Tibial nerve (tissue), 4 donors: ENCODE results near the gene TRPV4. TPM values are rescaled to one million over a fixed set of nuclear protein-coding genes. Genes with fewer than 3 reads are reported as not detected.

Experiments used
- DNase-seq, 2 donors: peaks; one replicate each; pipeline ENCODE4 v3.0.0-alpha.2; 2019; ENCODE audit warnings: low spot score in 2 of 2
- H3K27ac ChIP-seq, 4 donors: fragments of 200-600 bp; sonication (generic) in 3 of 4; one replicate each; pipeline ENCODE4 v1.5.1; 2017 to 2019; ENCODE audit warnings: mild to moderate bottlenecking in 1 of 4
- H3K27me3 ChIP-seq, 2 donors: fragments of 200-600 bp; sonication (generic) in 1 of 2; one replicate each; pipeline versions ENCODE4 v1.5.1 to v1.6.0; 2017 to 2019
- H3K36me3 ChIP-seq, 3 donors: fragments of 200-600 bp; sonication (generic); one replicate each; pipeline ENCODE4 v1.5.1; 2018 to 2019
- H3K4me1 ChIP-seq, 4 donors: fragments of 200-600 bp; sonication (generic) in 3 of 4; one replicate each; pipeline ENCODE4 v1.5.1; 2017 to 2019
- H3K4me3 ChIP-seq, 4 donors: fragments of 200-600 bp; sonication (generic) in 3 of 4; one replicate each; pipeline ENCODE4 v1.5.1; 2017 to 2019; ENCODE audit warnings: mild to moderate bottlenecking in 1 of 4, moderate library complexity in 1 of 4
- H3K9me3 ChIP-seq, 4 donors: fragments of 200-600 bp; sonication (generic) in 3 of 4; one replicate each; pipeline ENCODE4 v1.5.1; 2017 to 2019
- EP300 ChIP-seq, 2 donors: sonication (generic); formaldehyde crosslinking; IDR thresholded peaks; one replicate each; pipeline ENCODE4 v1.6.1; 2017; ENCODE audit warnings: antibody characterized with exemption in 2 of 2, mild to moderate bottlenecking in 1 of 2
- POLR2A ChIP-seq, 2 donors: fragments of 450-650 bp; IDR thresholded peaks; one replicate each; pipeline ENCODE4 v1.6.1; 2017; ENCODE audit warnings: antibody characterized with exemption in 2 of 2, mild to moderate bottlenecking in 2 of 2, moderate library complexity in 2 of 2
- WGBS, 2 donors: methylation state at CpG; one replicate each; pipeline ENCODE4 v1.1.5; 2018; 5-methylcytosine and 5-hydroxymethylcytosine counted together
- total RNA-seq, 4 donors: library from RNA; depleted of rRNA; stranded (reverse); fragments of >200 nt; gene quantifications; one replicate each; pipeline ENCODE4 v1.1.0, GENCODE V29; 2016
- TF ChIP-seq, protein P1 (sequence below), 5 experiments: fragments of 200-600 bp in 3 of 5; fragments of 450-650 bp in 2 of 5; sonication (generic) in 3 of 5; IDR thresholded peaks; one replicate each; pipeline ENCODE4 v1.5.1; 2016 to 2019; ENCODE audit warnings: antibody characterized with exemption in 5 of 5, mild to moderate bottlenecking in 3 of 5, moderate library complexity in 2 of 5

Gene TRPV4
- total RNA-seq, 4 donors from 2014 or later: 0.42 to 3.0 (median 1.4) TPM

DNA sequence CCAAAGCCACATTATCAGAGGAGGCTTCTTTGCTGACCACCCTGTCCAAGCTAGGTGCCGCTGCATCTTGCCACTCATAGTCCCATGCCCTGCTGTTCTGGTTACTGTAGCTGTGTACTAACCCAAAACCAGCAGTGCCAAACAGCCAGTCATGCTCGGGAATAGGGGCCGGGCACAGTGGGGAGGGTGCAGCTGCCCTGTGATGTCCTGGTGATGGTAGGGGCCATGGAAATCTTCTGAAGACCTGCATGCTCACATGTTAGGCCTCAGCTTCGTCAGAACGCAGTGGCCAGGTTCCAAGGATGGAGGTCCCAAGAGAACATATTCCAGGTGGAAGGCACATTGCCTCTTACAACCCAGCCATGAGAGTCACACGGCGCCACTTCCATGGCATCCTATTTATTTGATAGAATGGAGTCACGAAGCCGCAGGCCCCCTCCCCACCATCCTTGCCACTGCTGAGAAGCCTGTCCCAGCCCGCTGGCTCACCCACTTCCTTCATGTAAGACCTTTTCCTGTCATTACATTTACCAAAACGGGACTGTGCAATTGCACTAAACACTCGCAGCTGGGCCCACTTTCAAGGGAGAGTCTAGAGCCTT is 71.0 kb downstream of the TRPV4 start:
- Histone ChIP-seq H3K36me3 (peaks cover 0 to 4% (median 0%) of the 10 kb centered on the region in 3 donors), H3K9me3 (peaks cover 0 to 14% (median 0%) of the 10 kb centered on the region in 4 donors), H3K4me1 (peaks cover 0 to 28% (median 4%) of the 10 kb centered on the region in 4 donors), H3K27me3 (peaks cover 0 to 4% of the 10 kb centered on the region in 2 donors), H3K27ac (no peak overlapping the region), H3K4me3 (no peak overlapping the region)
- TF ChIP-seq EP300 (IDR thresholded peaks at IDR 0.05) (no peak), POLR2A (IDR thresholded peaks at IDR 0.05) (no peak)
- TF ChIP-seq, protein P1, sequence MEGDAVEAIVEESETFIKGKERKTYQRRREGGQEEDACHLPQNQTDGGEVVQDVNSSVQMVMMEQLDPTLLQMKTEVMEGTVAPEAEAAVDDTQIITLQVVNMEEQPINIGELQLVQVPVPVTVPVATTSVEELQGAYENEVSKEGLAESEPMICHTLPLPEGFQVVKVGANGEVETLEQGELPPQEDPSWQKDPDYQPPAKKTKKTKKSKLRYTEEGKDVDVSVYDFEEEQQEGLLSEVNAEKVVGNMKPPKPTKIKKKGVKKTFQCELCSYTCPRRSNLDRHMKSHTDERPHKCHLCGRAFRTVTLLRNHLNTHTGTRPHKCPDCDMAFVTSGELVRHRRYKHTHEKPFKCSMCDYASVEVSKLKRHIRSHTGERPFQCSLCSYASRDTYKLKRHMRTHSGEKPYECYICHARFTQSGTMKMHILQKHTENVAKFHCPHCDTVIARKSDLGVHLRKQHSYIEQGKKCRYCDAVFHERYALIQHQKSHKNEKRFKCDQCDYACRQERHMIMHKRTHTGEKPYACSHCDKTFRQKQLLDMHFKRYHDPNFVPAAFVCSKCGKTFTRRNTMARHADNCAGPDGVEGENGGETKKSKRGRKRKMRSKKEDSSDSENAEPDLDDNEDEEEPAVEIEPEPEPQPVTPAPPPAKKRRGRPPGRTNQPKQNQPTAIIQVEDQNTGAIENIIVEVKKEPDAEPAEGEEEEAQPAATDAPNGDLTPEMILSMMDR (IDR thresholded peaks at IDR 0.05): no peak
- 76 to 87% methylated on average over 12 of the region's 12 CpGs for WGBS, 2 donors
- no peak for DNase-seq

DNA sequence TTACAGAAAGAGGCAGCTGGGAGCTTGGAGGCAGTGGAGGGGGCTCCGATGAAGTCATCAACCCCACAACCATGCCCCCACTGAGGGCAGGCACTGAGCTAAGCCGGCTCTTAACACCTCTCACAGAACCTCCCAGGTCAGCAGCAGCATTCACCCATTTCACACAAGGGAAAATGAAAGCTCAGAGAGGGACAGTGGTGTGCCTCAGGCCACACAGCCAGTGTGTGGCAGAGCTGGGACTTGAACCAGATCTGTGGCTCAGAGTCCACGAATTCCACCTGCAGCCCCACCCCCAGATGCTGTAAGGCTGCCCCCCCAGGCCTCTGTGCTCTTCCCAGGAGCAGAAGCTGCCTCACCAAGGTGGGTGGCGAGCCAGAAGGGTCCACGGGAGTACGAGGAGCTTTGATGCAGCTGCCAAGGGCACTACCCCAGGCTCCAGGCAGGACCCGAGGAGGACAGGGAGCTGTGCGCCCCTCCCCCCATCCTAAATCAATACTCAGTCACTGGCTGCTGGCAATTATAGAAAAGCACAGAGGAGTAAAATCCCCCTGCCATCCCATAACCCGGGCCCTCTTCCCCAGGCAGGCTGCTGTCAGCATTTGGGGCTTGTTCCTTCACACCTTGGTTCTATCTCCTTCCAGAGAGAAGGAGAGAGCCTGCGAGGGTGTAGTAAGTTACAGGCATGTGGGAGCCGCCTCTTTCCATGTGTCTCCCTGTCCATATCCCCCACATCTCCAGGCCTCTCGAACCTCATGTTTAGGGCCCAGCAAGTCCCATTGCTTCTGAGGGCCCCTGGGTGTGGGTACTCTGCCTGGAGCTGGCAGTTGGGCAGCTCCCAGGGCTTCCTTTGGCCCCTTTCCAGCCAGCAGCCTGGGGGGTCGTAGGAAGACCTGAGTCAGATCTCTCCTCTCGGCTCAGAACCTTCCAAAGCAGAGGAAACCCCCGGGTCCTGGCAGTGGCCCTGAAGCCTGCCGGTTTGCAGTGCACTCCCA is 72.0 kb downstream of the TRPV4 start:
- Histone ChIP-seq H3K9me3 (peaks cover 0 to 23% (median 0%) of the 10 kb centered on the region in 4 donors), H3K27ac (no peak overlapping the region), H3K4me3 (no peak overlapping the region), H3K36me3 (peaks cover 0 to 4% (median 0%) of the 10 kb centered on the region in 3 donors), H3K27me3 (peaks cover 0 to 4% of the 10 kb centered on the region in 2 donors), H3K4me1 (peaks cover 0 to 28% (median 4%) of the 10 kb centered on the region in 4 donors)
- TF ChIP-seq POLR2A (IDR thresholded peaks at IDR 0.05) (no peak), EP300 (IDR thresholded peaks at IDR 0.05) (no peak)
- TF ChIP-seq, protein P1 (IDR thresholded peaks at IDR 0.05): no peak
- WGBS, 2 donors: 58 to 60% methylated on average over 10 to 13 of the region's 16 CpGs
- no peak for DNase-seq

DNA sequence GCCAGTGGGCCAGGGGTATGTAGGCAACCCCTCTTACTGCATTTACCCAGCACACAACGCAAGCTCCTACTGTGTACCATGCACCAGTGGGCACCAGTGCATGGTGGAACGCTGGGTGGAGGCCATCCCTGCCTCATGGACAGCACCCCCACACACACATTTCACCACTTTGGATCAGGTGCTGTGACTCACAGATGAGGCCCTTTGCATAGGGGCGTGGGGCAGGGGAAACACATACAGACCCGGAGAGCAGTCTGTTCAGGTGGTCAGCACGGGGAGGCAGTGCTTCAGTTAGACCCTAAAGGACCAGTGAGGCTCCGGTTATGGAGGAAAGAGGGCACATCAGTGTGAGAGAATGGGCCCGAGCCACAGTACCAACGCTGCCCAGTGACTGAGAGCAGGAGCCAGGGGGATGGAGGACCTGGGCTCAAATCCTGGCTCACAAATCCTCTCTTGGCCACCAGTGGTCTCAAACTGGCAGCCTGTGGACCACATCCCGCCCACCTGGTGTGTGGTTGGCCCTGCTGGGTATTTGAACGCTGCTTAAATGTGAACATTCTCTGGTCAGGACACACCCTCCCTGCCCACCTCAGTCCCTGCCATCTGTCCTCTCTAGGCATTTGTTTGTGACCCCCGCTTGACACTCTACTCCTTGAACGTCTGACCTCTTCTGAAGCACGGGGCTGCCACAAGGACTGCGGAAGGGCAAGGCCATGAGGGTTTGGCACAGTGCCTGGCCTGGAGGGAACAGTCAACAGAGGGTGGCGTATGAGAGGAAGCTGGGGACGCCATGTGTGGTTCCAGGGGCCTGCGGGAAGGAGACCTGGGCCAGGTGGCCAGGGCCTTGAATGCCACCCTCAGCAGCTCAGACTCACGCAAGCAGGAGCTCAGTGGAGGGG is 72.9 kb downstream of the TRPV4 start:
- TF ChIP-seq, protein P1 (IDR thresholded peaks at IDR 0.05): no peak
- TF ChIP-seq EP300 (IDR thresholded peaks at IDR 0.05) (peak in 1 of 2 donors; percentile 39), POLR2A (IDR thresholded peaks at IDR 0.05) (no peak)

DNA sequence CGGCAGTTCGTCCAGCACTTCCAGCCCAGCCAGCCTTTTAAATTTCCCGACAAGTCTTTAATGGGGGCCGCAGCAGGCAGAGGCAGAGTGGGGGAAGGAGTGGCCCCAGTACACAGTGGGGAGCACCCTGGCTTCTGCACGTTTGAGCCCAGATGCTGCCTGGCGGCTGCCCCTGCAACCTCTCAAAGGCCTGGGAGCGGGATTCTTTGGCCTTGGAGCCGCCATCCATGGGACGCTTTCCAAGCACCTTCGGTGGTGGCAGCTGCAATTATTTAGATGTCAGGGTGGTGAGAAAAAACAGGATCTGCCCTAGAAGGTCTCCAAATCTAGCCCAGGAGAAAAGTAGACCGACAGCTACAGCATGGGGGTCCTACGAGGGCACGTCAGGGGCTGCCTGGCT is 73.6 kb downstream of the TRPV4 start:
- H3K27ac ChIP-seq: peak overlapping the region in 1 of 4 donors; percentile 48
- peaks cover 0 to 4% (median 0%) of the 10 kb centered on the region in 3 donors for H3K36me3 ChIP-seq
- H3K27me3 ChIP-seq: peaks cover 0 to 4% of the 10 kb centered on the region in 2 donors
- H3K9me3 ChIP-seq: peaks cover 0 to 28% (median 0%) of the 10 kb centered on the region in 4 donors
- peaks cover 0 to 28% (median 4%) of the 10 kb centered on the region in 4 donors for H3K4me1 ChIP-seq
- TF ChIP-seq EP300 (IDR thresholded peaks at IDR 0.05) (no peak), POLR2A (IDR thresholded peaks at IDR 0.05) (no peak)
- TF ChIP-seq, protein P1 (IDR thresholded peaks at IDR 0.05): no peak
- peak in 1 of 2 donors; percentile 2 for DNase-seq
- H3K4me3 ChIP-seq: no peak overlapping the region
- 62 to 72% methylated on average over 13 of the region's 13 CpGs for WGBS, 2 donors

More for the DNA sequence above, 72.9 kb downstream of the TRPV4 start:
- peak in 1 of 2 donors; percentile 9 for DNase-seq
- H3K27ac ChIP-seq: peak overlapping the region in 1 of 4 donors; percentile 48
- 57 to 62% methylated on average over 18 of the region's 18 CpGs for WGBS, 2 donors
- H3K4me1 ChIP-seq: peaks cover 0 to 28% (median 4%) of the 10 kb centered on the region in 4 donors
- H3K4me3 ChIP-seq: no peak overlapping the region
- H3K36me3 ChIP-seq: peaks cover 0 to 4% (median 0%) of the 10 kb centered on the region in 3 donors
- peaks cover 0 to 28% (median 0%) of the 10 kb centered on the region in 4 donors for H3K9me3 ChIP-seq
- peaks cover 0 to 4% of the 10 kb centered on the region in 2 donors for H3K27me3 ChIP-seq
